NCI-H146 treated with DMSO at 0.1 percent for 48 hours (cell line): ENCODE data around the gene TNKS1BP1.
A peak's percentile ranks its signal among the peaks of the same experiment; 100 is the strongest.
"Not testable (repeated sequence)": the region's sequence is repeated elsewhere in the genome, so short reads cannot be mapped to it uniquely, and the experiment has no call there.

Experiments
- DNase-seq: peaks from one replicate; lab custom pipeline; 2025; ENCODE audit not compliant: unreplicated experiment; lab: John Stamatoyannopoulos, UW

The TNKS1BP1 gene

DNA sequence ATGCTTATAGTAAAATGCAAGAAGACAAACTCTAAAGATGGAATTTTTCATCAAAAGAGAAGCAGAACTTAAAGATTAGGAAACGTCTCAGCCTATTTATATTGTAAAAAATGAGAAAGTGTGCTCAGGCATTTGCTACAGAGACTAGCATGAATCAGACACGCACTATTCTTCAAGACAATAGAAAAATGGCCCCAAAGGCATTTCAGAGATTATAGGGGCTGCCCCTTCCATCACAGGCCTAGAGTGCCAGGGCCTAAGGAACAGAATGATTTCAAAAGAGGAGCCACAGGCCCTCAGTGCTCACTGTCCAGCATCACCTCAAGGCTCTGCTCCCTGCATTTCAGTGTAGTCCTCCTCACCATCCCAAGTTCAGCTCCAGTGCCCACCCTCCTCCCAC is 27.5 kb downstream of the TNKS1BP1 start:
- no peak for DNase-seq

DNA sequence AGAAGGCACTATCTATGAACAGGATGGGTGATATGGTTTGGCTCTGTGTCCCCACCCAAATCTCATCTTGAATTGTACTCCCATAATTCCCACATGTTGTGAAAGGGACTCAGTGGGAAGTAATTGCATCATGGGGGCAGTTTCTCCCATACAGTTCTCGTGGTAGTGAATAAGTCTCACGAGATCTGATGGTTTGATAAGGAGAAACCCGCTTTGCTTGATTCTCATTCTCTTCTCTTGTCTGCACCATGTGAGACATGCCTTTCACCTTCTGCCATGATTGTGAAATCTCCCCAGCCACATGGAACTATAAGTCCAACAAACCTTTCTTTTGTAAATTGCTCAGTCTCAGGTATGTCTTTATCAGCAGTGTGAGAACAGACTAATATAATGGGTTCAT is 28.5 kb downstream of the TNKS1BP1 start:
- not testable (repeated sequence) for DNase-seq

DNA sequence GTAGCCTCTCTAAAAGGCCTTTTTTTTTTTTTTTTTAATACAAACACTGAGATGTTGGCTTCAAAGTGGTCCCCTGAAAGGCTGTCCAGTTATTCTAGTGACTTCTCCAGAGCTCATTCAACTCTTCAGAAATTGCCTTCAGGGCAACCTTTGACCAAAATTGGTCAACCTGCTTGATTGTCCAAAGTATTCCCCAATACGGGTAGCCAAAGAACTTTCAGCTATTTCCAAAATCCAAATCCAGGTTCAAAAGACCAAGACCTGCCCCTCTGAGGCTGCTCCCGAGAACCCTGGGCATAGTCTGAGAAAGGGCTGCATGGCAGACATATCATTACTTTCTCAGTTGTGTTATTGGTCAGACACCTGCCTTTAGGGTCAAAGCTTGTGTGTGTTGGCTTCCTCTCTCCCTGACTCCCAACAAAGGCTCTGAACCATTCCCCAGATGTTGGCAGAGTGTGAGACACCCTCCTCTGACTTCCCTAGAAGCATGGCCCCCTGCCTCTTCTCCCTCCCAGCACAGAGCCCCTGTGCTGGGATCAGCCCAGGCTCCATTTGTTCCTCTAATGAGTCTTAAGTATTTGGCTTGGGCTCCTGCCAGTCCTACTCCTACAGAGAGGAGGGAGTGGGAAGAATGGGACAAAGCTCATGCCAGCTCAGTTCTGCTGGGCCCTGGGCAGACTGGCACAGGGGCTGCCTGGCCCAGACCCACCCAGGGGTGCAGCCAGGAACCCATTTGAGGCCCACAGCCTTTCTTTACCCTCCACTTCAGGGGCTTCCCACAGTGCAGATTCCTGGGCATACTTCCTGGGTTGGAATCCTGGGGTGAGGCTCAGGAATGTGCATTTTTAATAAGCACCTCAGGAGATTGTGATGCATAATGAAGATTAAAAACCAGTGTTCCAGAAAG is 30.3 kb downstream of the TNKS1BP1 start:
- DNase-seq, result no peak

DNA sequence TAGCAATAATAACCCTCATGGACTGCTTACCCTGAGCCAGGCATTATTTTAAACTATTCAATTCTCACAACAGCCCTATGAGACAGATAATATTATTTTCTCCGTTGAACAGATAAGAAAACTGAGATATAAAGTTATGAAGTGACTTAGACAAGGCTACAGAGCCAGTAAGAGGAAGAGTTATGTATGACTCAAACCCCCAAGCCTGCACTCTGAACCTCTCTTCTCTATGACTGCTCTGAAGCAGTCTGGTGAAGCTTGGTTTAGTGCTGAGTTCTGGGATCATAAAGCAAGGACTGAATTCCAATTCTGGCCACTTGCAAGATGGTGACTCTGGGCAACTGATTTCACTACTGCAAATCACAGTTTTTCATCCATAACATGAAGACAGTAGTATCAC is 34.5 kb downstream of the TNKS1BP1 start:
- no peak for DNase-seq

DNA sequence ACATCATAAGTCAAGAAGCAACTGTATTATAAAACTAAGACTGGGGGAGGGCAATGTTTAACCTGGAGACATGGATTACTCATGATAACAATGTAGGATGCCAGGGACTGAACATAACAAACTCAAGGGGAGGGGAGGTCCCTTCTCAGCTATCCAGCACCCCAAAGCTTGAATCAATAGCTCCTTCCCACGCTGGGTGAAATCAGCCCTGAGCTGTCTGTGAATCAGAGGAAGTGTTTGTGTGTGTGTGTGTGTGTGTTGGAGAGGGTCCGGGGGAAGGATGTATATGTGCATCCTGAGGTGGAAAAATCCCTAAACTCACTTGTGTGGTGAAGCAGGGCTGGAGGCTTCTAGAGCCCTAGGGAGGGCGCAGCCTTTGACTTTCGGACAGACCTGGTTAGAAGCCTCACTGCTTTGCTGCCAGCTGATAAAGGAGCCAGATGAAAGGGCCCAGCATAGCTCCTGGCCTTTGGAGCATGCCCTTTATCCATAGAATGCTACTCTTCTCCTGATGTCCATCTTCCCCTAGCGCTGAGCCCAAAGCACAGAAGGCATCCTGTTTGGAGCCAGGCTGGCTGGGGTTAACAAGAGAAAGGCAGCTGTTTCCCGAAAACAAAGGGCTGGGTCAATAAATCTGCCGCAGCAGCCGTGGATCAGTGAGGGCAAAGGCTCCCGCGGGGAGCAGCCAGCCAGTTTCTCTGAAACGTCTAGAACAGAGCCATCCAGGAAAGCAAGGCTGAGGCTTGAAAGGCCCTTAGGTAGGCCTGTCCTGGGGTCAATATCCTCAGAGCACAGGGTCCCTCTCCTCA is 35.8 kb downstream of the TNKS1BP1 start:
- peak; percentile 74 for DNase-seq

DNA sequence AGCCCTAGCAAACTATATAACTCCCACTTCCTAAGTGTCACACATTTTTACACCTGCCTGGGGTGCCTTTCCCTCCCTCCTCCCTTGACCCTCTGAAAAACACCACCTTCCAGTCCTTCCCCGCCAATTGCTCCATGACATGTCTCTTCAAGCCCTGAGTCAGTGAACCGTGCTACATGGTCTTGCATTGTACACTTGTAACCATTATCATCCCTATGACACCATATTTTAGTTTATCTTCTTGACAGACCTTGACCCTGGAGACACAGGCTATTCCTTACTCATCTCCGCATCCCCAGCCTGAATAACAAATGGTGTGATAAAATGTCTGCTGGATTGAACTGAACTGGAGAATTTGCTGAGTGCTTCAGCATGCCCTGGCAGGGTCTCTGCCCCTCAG is 36.9 kb downstream of the TNKS1BP1 start:
- peak; percentile 15 for DNase-seq

DNA sequence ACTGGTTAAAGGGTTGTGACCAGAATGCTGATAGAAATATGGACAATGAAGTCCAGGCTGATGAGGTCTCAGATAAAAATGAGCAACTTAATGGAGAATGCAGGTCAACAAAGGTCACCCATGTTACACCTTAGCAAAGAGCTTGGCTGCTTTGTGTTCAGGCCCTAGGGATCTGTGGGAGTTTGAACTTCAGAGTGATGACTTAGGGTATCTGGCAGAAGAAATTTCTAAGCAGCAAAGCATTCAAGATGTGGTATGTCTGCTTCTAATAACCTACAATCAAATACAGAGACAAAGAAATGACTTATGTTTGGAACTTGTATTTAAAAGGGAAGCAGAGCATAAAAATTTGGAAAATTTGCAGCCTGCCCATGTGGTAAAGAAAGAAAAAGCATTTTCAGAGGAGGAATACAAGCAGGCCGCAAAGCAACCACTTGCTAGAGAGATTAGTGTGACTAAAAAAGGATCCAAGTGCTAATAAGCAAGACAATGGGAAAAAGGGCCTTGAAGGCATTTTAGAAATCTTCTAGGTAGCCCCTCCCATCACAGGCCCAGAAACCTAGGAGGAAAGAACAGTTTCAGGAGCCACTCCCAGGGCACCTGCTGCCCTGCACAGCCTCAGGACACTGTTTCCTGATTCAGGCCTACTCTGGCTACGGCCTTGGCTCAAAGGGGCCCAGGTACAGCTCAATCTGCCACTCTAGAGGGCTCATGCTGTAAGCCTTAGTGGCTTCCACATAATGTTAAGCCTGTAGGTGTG is 41.3 kb downstream of the TNKS1BP1 start:
- no peak for DNase-seq

DNA sequence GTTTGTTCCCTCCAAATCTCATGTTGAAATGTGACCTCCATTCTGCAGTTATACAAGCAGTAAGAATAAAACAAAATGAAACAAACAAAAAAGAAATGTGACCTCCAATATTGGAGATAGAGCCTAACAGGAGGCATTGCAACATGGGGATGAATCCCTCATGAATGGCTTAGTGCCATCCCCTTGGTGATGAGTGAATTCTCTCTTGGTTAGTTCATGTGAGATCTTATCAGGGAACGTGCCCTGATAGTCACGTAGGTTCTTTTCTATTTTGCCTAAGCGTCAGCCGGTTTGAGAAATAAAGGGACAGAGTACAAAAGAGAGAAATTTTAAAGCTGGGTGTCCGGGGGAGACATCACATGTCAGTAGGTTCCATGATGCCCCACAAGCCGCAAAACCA is 43.2 kb downstream of the TNKS1BP1 start:
- not testable (repeated sequence) for DNase-seq

DNA sequence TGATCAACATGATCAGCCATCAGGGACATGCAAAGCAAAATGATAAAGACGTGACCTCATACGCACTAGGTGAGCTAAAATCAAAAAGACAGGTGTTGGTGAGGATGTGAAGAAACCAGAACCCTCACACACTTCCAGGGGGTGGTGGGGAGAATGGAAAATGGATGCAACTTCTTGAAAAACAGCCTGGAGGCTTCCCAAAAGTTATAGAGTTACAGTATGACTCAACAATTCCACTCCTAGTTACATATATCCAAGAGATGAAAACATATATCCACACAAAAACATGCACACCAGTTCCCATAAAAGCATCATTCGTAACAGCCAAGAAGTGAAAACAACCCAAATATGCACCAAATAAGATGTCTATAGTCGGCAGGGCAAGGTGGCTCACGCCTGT is 45.6 kb downstream of the TNKS1BP1 start:
- DNase-seq, result no peak

DNA sequence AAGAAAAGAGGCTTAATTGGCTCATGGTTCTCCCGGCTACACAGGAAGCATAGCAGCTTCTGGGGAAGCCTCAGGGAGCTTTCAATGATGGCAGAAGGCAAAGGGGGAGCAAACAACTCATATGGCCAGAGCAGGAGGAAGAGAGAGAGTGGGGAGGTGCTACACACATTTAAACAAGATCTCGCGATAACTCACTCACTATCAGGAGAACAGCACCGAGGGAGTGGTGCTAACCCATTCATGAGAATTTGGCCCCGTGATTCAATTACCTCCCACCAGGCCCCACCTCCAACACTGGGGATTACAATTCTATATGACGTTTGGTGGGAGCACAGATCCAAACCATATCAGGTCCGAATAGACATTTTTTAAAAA is 46.0 kb downstream of the TNKS1BP1 start:
- DNase-seq, result no peak

DNA sequence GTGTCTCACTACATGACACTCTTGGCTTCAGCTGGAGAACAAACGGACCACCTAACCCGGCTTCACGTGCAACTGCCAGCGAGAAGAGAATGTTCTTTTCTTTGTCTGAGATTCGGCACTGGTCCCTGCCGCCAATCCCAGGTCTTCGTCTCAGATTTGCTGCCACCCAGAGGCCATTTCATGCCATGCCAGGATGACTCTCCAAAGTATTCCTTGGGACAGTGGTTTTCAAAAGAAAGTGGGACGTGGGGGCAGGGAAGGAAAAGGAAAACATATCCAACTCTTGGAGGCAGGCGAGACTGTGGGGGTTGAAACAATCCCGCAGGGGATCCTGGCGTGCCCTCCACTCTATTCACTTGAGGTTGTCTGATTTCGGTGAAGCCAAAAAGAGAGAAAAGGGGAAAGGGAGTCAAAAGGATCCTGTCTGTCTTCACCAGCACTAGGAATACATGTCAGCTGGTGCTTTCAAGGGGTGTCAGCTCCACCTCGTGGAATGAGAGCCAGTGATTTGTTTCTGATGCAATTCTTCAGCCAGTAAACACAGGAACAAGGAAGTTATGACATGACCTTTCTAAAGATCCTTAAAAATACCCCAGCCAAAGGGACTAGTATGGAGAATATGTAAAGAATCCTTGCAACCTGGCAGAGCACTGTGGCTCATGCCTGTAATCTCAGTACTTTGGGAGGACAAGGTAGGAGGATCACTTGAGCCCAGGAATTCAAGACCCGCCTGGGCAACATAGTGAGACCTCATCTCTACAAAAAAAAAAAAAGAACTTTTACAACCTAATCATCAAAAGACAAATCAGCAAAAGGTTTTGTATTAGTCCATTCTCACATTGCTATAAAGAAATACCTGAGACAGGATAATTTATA is 46.7 kb downstream of the TNKS1BP1 start:
- DNase-seq, result peak; percentile 41

DNA sequence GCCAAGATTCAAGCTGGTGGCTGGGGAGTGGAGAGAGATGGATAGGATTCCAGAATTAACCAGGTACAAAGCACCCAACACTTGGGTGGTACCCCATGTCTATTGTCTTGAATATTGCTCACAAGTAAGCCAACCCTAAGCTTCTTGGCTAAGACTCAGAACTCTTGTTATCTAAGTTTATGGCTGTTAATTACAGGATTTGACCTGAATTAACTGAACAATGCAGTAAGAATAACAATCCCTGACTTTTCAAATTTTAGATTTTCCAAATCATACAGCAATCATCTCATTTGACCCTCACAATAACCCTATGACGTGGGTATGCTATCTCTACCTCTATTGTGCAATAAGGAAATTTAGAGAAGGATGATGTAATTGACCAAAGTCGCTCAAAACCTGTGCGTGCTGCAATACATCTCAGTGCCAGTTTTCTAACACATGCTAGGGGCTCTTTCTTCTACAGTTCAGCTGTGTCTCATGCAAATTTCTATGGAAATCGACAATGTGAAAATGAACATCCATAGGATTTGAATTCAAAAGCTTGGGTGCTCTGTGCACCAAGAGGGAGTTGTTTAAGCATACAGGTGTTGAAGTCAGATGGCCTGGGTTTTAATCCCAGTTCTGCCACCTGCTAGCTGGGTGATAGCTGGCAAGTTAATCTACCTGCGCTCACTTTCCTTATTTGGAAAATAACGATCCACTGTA is 47.6 kb downstream of the TNKS1BP1 start:
- DNase-seq, result no peak

DNA sequence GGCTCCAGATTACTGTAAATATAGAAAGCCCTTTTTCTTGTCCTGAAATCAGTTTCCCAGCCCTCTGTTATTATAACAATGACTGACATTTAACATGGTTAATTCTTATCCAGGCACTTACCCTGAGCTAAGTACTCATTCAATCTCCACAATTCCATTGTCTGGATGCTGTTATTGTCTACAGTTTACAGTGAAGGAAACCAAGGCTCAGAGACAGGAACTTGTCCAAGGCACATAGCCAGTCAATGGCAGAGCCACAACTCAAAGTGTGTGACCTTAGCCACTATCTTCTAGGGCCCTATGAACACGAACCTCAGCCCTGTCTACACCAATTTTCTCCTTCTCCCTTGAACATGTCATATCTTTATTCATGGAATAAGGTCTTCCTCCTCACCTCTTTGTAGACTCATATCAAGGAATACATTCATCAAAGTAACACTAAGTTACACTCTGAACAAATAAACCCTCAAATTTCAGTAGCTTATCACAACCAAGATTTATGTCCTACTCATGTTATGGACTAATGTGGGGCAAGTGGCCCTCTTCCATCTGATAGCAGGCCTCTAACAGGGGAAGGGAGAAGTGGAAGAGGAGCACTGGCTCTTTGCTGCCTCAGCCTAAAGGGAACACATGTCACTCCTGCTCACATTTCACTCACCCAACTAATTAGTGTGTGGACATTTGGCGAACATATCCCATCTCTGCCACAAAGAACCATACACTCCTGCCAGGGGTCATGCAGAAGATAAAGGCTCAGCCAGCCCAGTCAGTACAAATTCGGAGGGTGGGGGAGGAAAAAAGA is 48.4 kb downstream of the TNKS1BP1 start:
- no peak for DNase-seq

DNA sequence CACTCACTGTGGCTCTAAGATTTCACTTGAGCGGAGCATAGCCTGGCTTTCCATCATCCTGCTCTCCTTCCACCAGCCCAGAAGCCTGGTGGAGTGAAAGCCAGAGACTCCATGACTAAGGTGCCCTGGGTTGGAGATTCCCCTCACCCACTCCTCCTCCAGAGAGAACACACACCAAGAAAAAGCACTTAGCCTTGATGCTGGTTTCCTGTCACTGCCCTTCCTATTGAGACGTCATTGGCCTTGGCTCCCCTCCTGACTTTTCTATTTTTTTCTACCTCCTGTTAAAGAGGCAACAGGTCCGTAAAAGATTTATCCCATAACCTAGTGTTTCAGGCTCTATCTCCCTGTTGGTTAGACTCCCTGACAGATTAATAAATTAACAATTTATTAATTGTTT is 49.2 kb downstream of the TNKS1BP1 start:
- DNase-seq, result no peak

DNA sequence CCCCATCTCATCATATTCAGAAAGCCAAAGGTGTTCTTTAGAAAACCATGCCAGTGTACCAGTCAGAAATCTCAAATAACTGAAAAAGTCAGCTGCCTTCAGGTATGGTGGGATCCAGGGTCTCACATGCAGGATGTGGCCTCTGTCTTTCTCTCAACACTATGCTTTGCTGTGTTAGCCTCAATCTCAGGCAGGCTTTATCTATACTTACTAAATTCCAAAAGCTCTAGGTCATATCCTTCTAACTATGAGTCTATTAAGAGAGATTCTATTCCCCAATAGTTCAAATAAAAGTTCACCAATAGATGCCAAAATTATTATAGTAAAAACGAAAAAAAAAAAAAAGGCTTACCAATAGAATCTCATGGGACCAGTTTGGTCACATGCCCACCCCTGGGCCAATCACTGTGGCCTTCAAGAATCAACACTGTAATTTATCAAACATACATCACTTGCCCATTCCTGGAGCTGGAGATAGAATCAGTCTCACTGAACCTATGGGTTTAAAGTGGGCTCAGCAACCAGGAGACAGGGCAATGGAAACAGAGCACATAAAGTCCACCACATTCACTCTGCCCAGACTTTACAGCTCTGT is 49.8 kb downstream of the TNKS1BP1 start:
- DNase-seq, result no peak

DNA sequence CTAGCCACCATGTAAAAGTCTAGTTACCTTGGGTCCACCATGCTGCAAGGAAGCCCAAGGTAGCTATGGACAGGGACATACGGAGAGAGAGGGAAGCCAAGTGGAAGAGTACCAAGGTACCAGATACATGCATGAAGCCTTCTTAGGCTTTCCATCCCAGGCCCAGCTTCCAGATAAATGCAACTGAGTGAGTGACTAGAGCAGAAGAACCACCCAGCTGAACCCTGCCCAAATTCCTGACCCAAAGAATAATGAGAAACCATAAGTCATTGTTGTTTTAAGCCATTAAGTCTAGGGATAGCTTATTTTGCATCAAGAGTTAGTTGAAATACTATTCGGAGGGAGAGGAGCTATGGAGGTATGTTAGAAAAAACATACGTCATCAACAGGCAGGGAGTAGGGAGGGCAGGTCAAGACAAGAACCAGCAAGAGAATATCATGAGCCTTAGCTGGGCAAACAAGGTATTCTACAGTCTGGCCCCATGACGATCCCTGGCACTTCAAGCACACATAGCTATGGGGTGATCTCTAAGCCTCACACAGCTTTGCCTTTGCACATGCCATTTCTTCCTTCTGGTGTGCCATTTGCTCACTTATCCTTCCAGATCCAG is 51.2 kb downstream of the TNKS1BP1 start:
- DNase-seq, result no peak

DNA sequence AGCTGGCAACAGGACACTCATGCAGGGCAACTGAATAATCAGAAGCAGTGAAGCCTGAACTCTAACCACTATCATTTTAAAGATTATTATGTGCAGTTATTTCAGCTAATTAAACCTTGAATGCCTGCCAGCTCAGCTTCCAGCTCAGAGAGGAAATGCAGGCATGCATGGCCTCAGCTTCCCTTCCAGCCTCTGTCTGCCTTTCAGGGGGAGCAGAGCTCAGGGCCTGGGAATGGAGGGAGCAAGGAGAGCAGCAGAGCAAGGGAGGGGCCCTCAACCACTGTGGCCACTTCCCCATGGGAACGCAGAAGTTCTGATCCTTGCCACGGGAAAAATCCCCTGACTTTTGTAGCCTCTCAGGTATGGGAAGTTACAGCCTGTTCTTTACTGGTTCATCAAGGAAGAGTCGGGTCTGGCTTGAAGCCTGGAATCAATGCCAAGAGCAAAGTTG is 55.2 kb downstream of the TNKS1BP1 start:
- DNase-seq, result no peak

DNA sequence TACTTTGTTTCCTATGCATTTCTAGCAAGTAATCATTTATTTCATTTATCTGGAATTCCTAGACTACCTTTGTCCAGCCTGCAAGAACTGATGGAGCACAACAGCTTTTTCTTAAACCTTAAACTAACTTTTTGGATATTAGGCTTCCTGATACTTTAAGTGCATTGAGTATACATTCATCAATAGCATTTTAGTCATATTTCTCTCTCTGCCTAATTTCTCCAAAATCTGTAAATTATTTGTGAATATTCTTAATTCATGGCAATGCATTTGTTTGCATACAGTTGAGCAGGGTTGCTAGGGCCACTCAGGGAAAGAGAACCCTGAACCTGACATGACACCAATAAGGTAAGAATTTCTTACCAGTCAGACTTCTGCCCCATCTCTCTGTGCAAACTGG is 58.6 kb downstream of the TNKS1BP1 start:
- no peak for DNase-seq
